ENCODE measurements around the gene ZNF503. TPM values are rescaled to one million over a fixed set of nuclear protein-coding genes. Genes with fewer than 3 reads are reported as not detected.
A peak's percentile ranks its signal among the peaks of the same experiment; 100 is the strongest.

The ZNF503 gene
- 8.0 and 12.9 TPM in 2 replicates for polyA plus RNA-seq (2014; cell fraction: cytosol; rRNA removed)
- 11.3 and 15.4 TPM in 2 replicates for polyA plus RNA-seq (2014; cell fraction: nucleus; rRNA removed)

GRCh38 chr10:75401569-75402485 lies at the start of gene ZNF503:
Gene ZNF503 (minus strand): TSS chr10:75401764. CDS start chr10:75401419, 345 bp downstream.
- DNase-seq (ENCODE audit: low spot score), result peak; percentile 99

- DNase-seq (ENCODE audit: low spot score), result no peak
Measured at GRCh38 chr10:75450644-75451640, 49.4 kb upstream of the ZNF503 start.

GRCh38 chr10:75450075-75450445 lies 48.5 kb upstream of the ZNF503 start:
- peak; percentile 29 for DNase-seq (ENCODE audit: low spot score)

GRCh38 chr10:75449382-75450074 lies 48.0 kb upstream of the ZNF503 start:
- DNase-seq (ENCODE audit: low spot score), result no peak

GRCh38 chr10:75448166-75448565 lies 46.6 kb upstream of the ZNF503 start:
- no peak for DNase-seq (ENCODE audit: low spot score)

- no peak for DNase-seq (ENCODE audit: low spot score)
Measured at GRCh38 chr10:75446508-75446907, 44.9 kb upstream of the ZNF503 start.

GRCh38 chr10:75444781-75445386 lies 43.3 kb upstream of the ZNF503 start:
- no peak for DNase-seq (ENCODE audit: low spot score)

GRCh38 chr10:75443362-75443761 lies 41.8 kb upstream of the ZNF503 start:
- DNase-seq (ENCODE audit: low spot score), result no peak

GRCh38 chr10:75441682-75442081 lies 40.1 kb upstream of the ZNF503 start:
- DNase-seq (ENCODE audit: low spot score), result no peak

GRCh38 chr10:75441196-75441595 lies 39.6 kb upstream of the ZNF503 start:
- no peak for DNase-seq (ENCODE audit: low spot score)

- no peak for DNase-seq (ENCODE audit: low spot score)
Measured at GRCh38 chr10:75440271-75440793, 38.8 kb upstream of the ZNF503 start.

- DNase-seq (ENCODE audit: low spot score), result no peak
Measured at GRCh38 chr10:75439811-75440210, 38.2 kb upstream of the ZNF503 start.

- DNase-seq (ENCODE audit: low spot score), result no peak
Measured at GRCh38 chr10:75438275-75438674, 36.7 kb upstream of the ZNF503 start.

- no peak for DNase-seq (ENCODE audit: low spot score)
Measured at GRCh38 chr10:75437693-75438092, 36.1 kb upstream of the ZNF503 start.

GRCh38 chr10:75436896-75437295 lies 35.3 kb upstream of the ZNF503 start:
- DNase-seq (ENCODE audit: low spot score), result no peak

- DNase-seq (ENCODE audit: low spot score), result no peak
Measured at GRCh38 chr10:75435291-75435690, 33.7 kb upstream of the ZNF503 start.

GRCh38 chr10:75434291-75434690 lies 32.7 kb upstream of the ZNF503 start:
- DNase-seq (ENCODE audit: low spot score), result no peak

- DNase-seq (ENCODE audit: low spot score), result no peak
Measured at GRCh38 chr10:75433216-75433615, 31.7 kb upstream of the ZNF503 start.

GRCh38 chr10:75432763-75433162 lies 31.2 kb upstream of the ZNF503 start:
- DNase-seq (ENCODE audit: low spot score), result no peak

GRCh38 chr10:75432176-75432575 lies 30.6 kb upstream of the ZNF503 start:
- no peak for DNase-seq (ENCODE audit: low spot score)
